IMR-90 (cell line): ENCODE data around the gene EVA1C. TPM values are rescaled to one million over a fixed set of nuclear protein-coding genes. Genes with fewer than 3 reads are reported as not detected.

Source experiments
- ATAC-seq: fragments of 200-7000 bp; cut with Tn5 transposase; 2 replicates; pipeline ENCODE4 v1.9.1; 2020; ENCODE audit warnings: low read depth, mild to moderate bottlenecking, moderate library complexity
- BruUV-seq: library from RNA; stranded (reverse); fragments of 400-500 nt; replicated peaks from 2 replicates; lab custom pipeline; 2021; lab: Mats Ljungman, UMichigan
- CTCF ChIA-PET: fragments of 300-600 bp; formaldehyde crosslinking; extraction: SDS; loops from one replicate; lab custom pipeline; 2021; ENCODE audit warnings: antibody characterized with exemption; lab: Yijun Ruan, JAX
- POLR2A ChIA-PET: fragments of 300-600 bp; sonication (Branson Sonifier 250); formaldehyde crosslinking; loops from one replicate; lab custom pipeline; 2022; ENCODE audit warnings: antibody characterized with exemption; ENCODE audit not compliant: unreplicated experiment; lab: Charles Lee
- DNase-seq: peaks from one replicate; pipeline ENCODE4 v3.0.0; 2013
- H2AFZ ChIP-seq: replicated peaks from 2 replicates; pipeline ENCODE3; 2013; ENCODE audit warnings: low read length, mild to moderate bottlenecking; ENCODE audit not compliant: poor library complexity
- H2AK5ac ChIP-seq: 2 replicates; pipeline ENCODE4 v1.6.1; 2013; ENCODE audit warnings: low read depth, low read length, inconsistent platforms
- H2AK9ac ChIP-seq: replicated peaks from 2 replicates; pipeline ENCODE3; 2013; ENCODE audit warnings: mild to moderate bottlenecking, low read depth, low read length, moderate library complexity; ENCODE audit not compliant: poor library complexity
- H2BK120ac ChIP-seq: 2 replicates; pipeline ENCODE4 v1.6.1; 2013; ENCODE audit warnings: low read depth, low read length, inconsistent platforms
- H2BK15ac ChIP-seq: 3 replicates; pipeline ENCODE4 v1.6.1; 2013; ENCODE audit warnings: low read depth, low read length, inconsistent platforms
- H2BK20ac ChIP-seq: 2 replicates; pipeline ENCODE4 v1.6.1; 2013; ENCODE audit warnings: low read depth, mild to moderate bottlenecking, inconsistent platforms, low read length, moderate library complexity
- H2BK5ac ChIP-seq: 2 replicates; pipeline ENCODE4 v1.6.1; 2013; ENCODE audit warnings: mild to moderate bottlenecking, low read depth, low read length, inconsistent platforms; ENCODE audit not compliant: poor library complexity, severe bottlenecking
- H3K14ac ChIP-seq: replicated peaks from 2 replicates; pipeline ENCODE4 v1.6.1; 2013; ENCODE audit warnings: low read depth, low read length, inconsistent platforms
- H3K18ac ChIP-seq: 2 replicates; pipeline ENCODE4 v1.6.1; 2013; ENCODE audit warnings: low read depth, low read length, control low read depth
- H3K23ac ChIP-seq: 2 replicates; pipeline ENCODE4 v1.6.1; 2013; ENCODE audit warnings: low read depth, low read length, inconsistent platforms
- H3K27ac ChIP-seq: 2 replicates; pipeline ENCODE4 v1.5.1; 2013; ENCODE audit warnings: mild to moderate bottlenecking, control low read depth, low read length; ENCODE audit not compliant: insufficient read depth
- H3K27me3 ChIP-seq: 2 replicates; pipeline ENCODE4 v1.6.1; 2013; ENCODE audit warnings: low read length; ENCODE audit not compliant: control insufficient read depth, insufficient read depth
- H3K36me3 ChIP-seq: 2 replicates; pipeline ENCODE4 v1.6.1; 2013; ENCODE audit warnings: low read length, mixed read lengths; ENCODE audit not compliant: control insufficient read depth, insufficient read depth
- H3K4ac ChIP-seq: 2 replicates; pipeline ENCODE4 v1.6.1; 2013; ENCODE audit warnings: low read depth, low read length, inconsistent platforms
- H3K4me1 ChIP-seq: 2 replicates; pipeline ENCODE4 v1.6.1; 2013; ENCODE audit warnings: low read length, mixed read lengths; ENCODE audit not compliant: control insufficient read depth, insufficient read depth
- H3K4me2 ChIP-seq: 2 replicates; pipeline ENCODE4 v1.6.1; 2013; ENCODE audit warnings: low read depth, mild to moderate bottlenecking, control low read depth, low read length, moderate library complexity
- H3K4me3 ChIP-seq: 2 replicates; pipeline ENCODE4 v1.5.1; 2013; ENCODE audit warnings: low read depth, mild to moderate bottlenecking, control low read depth, low read length, moderate library complexity; ENCODE audit not compliant: insufficient read depth
- H3K56ac ChIP-seq: 2 replicates; pipeline ENCODE4 v1.6.1; 2013; ENCODE audit warnings: low read length, inconsistent platforms; ENCODE audit not compliant: insufficient read depth; ENCODE audit errors: extremely low read depth
- H3K79me1 ChIP-seq, 2 experiments: 2 replicates each; pipeline ENCODE4 v1.6.1; 2013; ENCODE audit warnings: low read length in 2 of 2, inconsistent platforms in 1 of 2, low read depth in 1 of 2
- H3K9ac ChIP-seq: 2 replicates; pipeline ENCODE4 v1.6.1; 2013; ENCODE audit warnings: low read depth, low read length, control low read depth
- H3K9me1 ChIP-seq: 2 replicates; pipeline ENCODE4 v1.6.1; 2013; ENCODE audit warnings: low read length, inconsistent platforms; ENCODE audit not compliant: insufficient read depth
- H3K9me3 ChIP-seq: 2 replicates; pipeline ENCODE4 v1.6.1; 2013; ENCODE audit warnings: low read length; ENCODE audit not compliant: control insufficient read depth, insufficient read depth
- H4K20me1 ChIP-seq: 2 replicates; pipeline ENCODE4 v1.6.1; 2013; ENCODE audit warnings: low read length, inconsistent platforms; ENCODE audit not compliant: insufficient read depth
- H4K5ac ChIP-seq: 2 replicates; pipeline ENCODE4 v1.6.1; 2013; ENCODE audit warnings: mild to moderate bottlenecking, low read depth, low read length, control low read depth
- H4K8ac ChIP-seq, 2 experiments: 2 replicates each; pipeline ENCODE4 v1.6.1; 2013; ENCODE audit warnings: low read depth in 2 of 2, low read length in 2 of 2, control low read depth in 1 of 2, inconsistent platforms in 1 of 2
- H4K91ac ChIP-seq: 2 replicates; pipeline ENCODE4 v1.6.1; 2013; ENCODE audit warnings: low read depth, low read length, inconsistent platforms; ENCODE audit not compliant: insufficient read depth
- BHLHE40 ChIP-seq: fragments of 150-350 bp; IDR thresholded peaks from 2 replicates; pipeline ENCODE4 v1.6.1; 2016; ENCODE audit warnings: mild to moderate bottlenecking, low read depth, low read length
- CEBPB ChIP-seq: IDR thresholded peaks from 2 replicates; pipeline ENCODE4 v1.6.1; 2012; ENCODE audit warnings: low read depth, low read length, improper control_type of control experiment
- CHD1 ChIP-seq: IDR thresholded peaks from 2 replicates; pipeline ENCODE4 v1.6.1; 2012; ENCODE audit warnings: low read depth, low read length, improper control_type of control experiment
- CTCF ChIP-seq: conservative IDR thresholded peaks from 2 replicates; pipeline ENCODE4 v1.5.1; 2012; ENCODE audit warnings: mild to moderate bottlenecking, low read depth, low read length, improper control_type of control experiment
- FOS ChIP-seq: fragments of 150-350 bp; IDR thresholded peaks from 2 replicates; pipeline ENCODE4 v1.6.1; 2016; ENCODE audit warnings: low read depth, low read length
- MAFK ChIP-seq: IDR thresholded peaks from 2 replicates; pipeline ENCODE4 v1.6.1; 2012; ENCODE audit warnings: low read depth, low read length, improper control_type of control experiment
- MAZ ChIP-seq: IDR thresholded peaks from 2 replicates; pipeline ENCODE4 v1.6.1; 2012; ENCODE audit warnings: low read depth, mild to moderate bottlenecking, low read length, improper control_type of control experiment, moderate library complexity, borderline replicate concordance
- MXI1 ChIP-seq: IDR thresholded peaks from 2 replicates; pipeline ENCODE4 v1.6.1; 2012; ENCODE audit warnings: low read depth, mild to moderate bottlenecking, low read length, moderate library complexity, borderline replicate concordance
- NFE2L2 ChIP-seq: fragments of 150-350 bp; IDR thresholded peaks from 2 replicates; pipeline ENCODE4 v1.6.1; 2016; ENCODE audit warnings: low read depth, mild to moderate bottlenecking, low read length
- POLR2A ChIP-seq: IDR thresholded peaks from 2 replicates; pipeline ENCODE4 v1.6.1; 2012; ENCODE audit warnings: mild to moderate bottlenecking, low read depth, low read length
- RAD21 ChIP-seq: IDR thresholded peaks from 2 replicates; pipeline ENCODE4 v1.6.1; 2012; ENCODE audit warnings: low read length, improper control_type of control experiment
- RCOR1 ChIP-seq: IDR thresholded peaks from 2 replicates; pipeline ENCODE4 v1.6.1; 2012; ENCODE audit warnings: mild to moderate bottlenecking, low read length, improper control_type of control experiment; ENCODE audit not compliant: insufficient replicate concordance
- RFX5 ChIP-seq: IDR thresholded peaks from 2 replicates; pipeline ENCODE4 v1.8.0; 2012; ENCODE audit warnings: low read depth, mild to moderate bottlenecking, low read length, moderate library complexity
- SMC3 ChIP-seq: fragments of 150-350 bp; IDR thresholded peaks from 2 replicates; pipeline ENCODE4 v1.6.1; 2016; ENCODE audit warnings: low read depth, mild to moderate bottlenecking, antibody characterized with exemption, low read length, moderate library complexity
- USF2 ChIP-seq: fragments of 150-350 bp; IDR thresholded peaks from 2 replicates; pipeline ENCODE4 v1.6.1; 2017; ENCODE audit warnings: mild to moderate bottlenecking, antibody characterized with exemption, low read length, low read depth
- WGBS, 2 experiments: methylation state at CpG; one replicate each; pipeline versions ENCODE4 v1.1.5 to v1.1.7; 2013; ENCODE audit warnings: missing lambda C conversion rate in 2 of 2; ENCODE audit not compliant: insufficient read length in 1 of 2; ENCODE audit errors: extremely low coverage in 2 of 2; 5-methylcytosine and 5-hydroxymethylcytosine counted together
- dilution Hi-C: fragments of 300-500 bp; cut with HindIII; formaldehyde crosslinking; loops from one replicate; pipeline ENCODE4 v1.14.3; 2018; ENCODE audit warnings: low sequenced_read_pairs; ENCODE audit not compliant: unreplicated experiment
- in situ Hi-C: fragments of 300-500 bp; cut with MboI; formaldehyde crosslinking; loops from 3 replicates; pipeline ENCODE4 v1.14.3; 2019; ENCODE audit warnings: low sequenced_read_pairs, inconsistent platforms, mixed read lengths
- intact Hi-C: fragments of 100-400 bp; cut with micrococcal nuclease; formaldehyde crosslinking; loops from 2 replicates; pipeline ENCODE4 v1.10.0; 2022
- polyA plus RNA-seq, 3 experiments: library from polyadenylated mRNA; depleted of rRNA; stranded (reverse); fragments of >200 nt; gene quantifications; 2 replicates each; pipeline ENCODE4 v1.2.3, GENCODE V29; 2012; ENCODE audit warnings: low replicate concordance in 1 of 3
- total RNA-seq: library from RNA; depleted of rRNA; stranded (reverse); fragments of >200 nt; gene quantifications from 2 replicates; pipeline ENCODE4 v1.2.3, GENCODE V29; 2012
- TF ChIP-seq, protein P1 (sequence below): fragments of 150-350 bp; IDR thresholded peaks from 2 replicates; pipeline ENCODE4 v1.6.1; 2016; ENCODE audit warnings: low read depth, mild to moderate bottlenecking, low read length, moderate library complexity, borderline replicate concordance

The EVA1C gene
- total and polyA plus RNA-seq, 2 of the 4 experiments (the other 2 are of a cell fraction): 0.72 to 1.1 TPM

DNA sequence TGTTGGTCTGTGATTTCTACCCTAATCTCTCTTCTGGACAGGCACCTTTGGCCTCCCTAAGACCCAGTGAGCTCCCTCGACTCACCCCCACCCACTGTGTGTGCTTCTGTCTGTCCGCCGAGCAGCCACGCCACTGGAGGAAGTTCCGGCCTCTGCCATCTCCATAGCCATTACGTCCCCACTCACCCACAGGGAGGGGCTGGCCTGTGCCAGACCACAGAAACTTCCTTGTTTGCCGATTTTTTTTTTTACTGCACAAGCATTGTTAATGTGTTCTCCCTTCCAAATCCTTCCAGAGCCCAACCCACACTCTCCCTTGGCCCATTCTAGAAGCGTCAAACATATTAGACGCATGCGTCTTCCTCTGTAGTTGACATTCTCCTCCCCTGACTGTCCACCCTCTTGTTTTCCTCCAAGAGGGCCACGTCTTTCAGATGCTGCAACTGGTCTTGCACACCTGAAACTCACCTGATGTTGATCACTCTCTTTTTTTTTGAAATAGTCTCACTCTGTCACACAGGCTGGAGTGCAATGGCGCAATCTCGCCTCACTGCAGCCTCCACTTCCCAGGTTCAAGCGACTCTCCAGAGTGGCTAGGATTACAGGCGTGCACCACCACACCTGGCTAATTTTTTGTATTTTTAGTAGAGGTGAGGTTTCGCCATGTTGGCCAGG lies 72.3 kb downstream of the EVA1C start:
- dilution Hi-C loops: no loop called here
- Histone ChIP-seq H2AFZ (no peak overlapping the region), H3K14ac (no peak overlapping the region), H4K8ac (no peak overlapping the region), H3K56ac (no peak overlapping the region), H3K18ac (no peak overlapping the region), H3K9me3 (no peaks in the 10 kb centered on the region), H3K4me1 (no peaks in the 10 kb centered on the region), H4K20me1 (no peaks in the 10 kb centered on the region), H2BK5ac (no peak overlapping the region), H2AK9ac (no peak overlapping the region), H3K27ac (no peak overlapping the region), H3K36me3 (no peaks in the 10 kb centered on the region), H4K91ac (no peak overlapping the region), H2BK120ac (no peak overlapping the region), H3K79me1 (no peaks in the 10 kb centered on the region), H3K4me3 (no peak overlapping the region), H3K4me2 (no peak overlapping the region), H4K5ac (no peak overlapping the region), H2AK5ac (no peak overlapping the region), H3K9ac (no peak overlapping the region), H3K27me3 (no peaks in the 10 kb centered on the region), H3K4ac (no peak overlapping the region), H3K9me1 (no peaks in the 10 kb centered on the region), H3K23ac (no peak overlapping the region), H2BK15ac (no peak overlapping the region), H2BK20ac (no peak overlapping the region)
- intact Hi-C loops: no loop called here
- ChIA-PET CTCF (no interaction called here), POLR2A (no interaction called here)
- in situ Hi-C loops: no loop called here
- 89% methylated on average over 5 of the region's 16 CpGs; no CpG with 5 or more reads in 1 of the 2 experiments for WGBS, 2 experiments
- no peak for TF ChIP-seq BHLHE40
- no peak for TF ChIP-seq RFX5
- TF ChIP-seq RCOR1: no peak
- no peak for TF ChIP-seq CTCF
- TF ChIP-seq CHD1: no peak
- TF ChIP-seq NFE2L2: no peak
- TF ChIP-seq, protein P1, sequence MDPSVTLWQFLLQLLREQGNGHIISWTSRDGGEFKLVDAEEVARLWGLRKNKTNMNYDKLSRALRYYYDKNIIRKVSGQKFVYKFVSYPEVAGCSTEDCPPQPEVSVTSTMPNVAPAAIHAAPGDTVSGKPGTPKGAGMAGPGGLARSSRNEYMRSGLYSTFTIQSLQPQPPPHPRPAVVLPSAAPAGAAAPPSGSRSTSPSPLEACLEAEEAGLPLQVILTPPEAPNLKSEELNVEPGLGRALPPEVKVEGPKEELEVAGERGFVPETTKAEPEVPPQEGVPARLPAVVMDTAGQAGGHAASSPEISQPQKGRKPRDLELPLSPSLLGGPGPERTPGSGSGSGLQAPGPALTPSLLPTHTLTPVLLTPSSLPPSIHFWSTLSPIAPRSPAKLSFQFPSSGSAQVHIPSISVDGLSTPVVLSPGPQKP: no peak
- no peak for TF ChIP-seq MXI1
- no peak for TF ChIP-seq POLR2A
- TF ChIP-seq USF2: no peak
- no peak for TF ChIP-seq SMC3
- TF ChIP-seq MAZ: no peak
- TF ChIP-seq CEBPB: no peak
- TF ChIP-seq MAFK: no peak
- TF ChIP-seq RAD21: no peak
- no peak for TF ChIP-seq FOS
- DNase-seq (no peak), ATAC-seq (no peak)
- BruUV-seq: no TSS peak
